ENCODE results near the gene PHC3.
A peak's percentile ranks its signal among the peaks of the same experiment; 100 is the strongest.

PHC3 gene

GRCh38 chr3:170189398-170190256 is 8.1 kb upstream of the PHC3 start:
- DNase-seq, result no peak

GRCh38 chr3:170180079-170180907 is 1.2 kb downstream of the PHC3 start:
- DNase-seq, result peak; percentile 39

GRCh38 chr3:170179432-170179831 is 2.1 kb downstream of the PHC3 start:
- no peak for DNase-seq

GRCh38 chr3:170178651-170179050 is 2.9 kb downstream of the PHC3 start:
- DNase-seq, result peak; percentile 73

GRCh38 chr3:170171563-170171962 is 10.0 kb downstream of the PHC3 start:
- no peak for DNase-seq

GRCh38 chr3:170164717-170165116 is 16.8 kb downstream of the PHC3 start:
- no peak for DNase-seq

GRCh38 chr3:170163956-170164645 is 17.4 kb downstream of the PHC3 start:
- no peak for DNase-seq

- DNase-seq, result no peak
These were observed 18.9 kb downstream of the PHC3 start for GRCh38 chr3:170162630-170163029.

GRCh38 chr3:170162052-170162451 is 19.5 kb downstream of the PHC3 start:
- no peak for DNase-seq

GRCh38 chr3:170159933-170160332 is 21.6 kb downstream of the PHC3 start:
- no peak for DNase-seq

- no peak for DNase-seq
These were observed 22.1 kb downstream of the PHC3 start for GRCh38 chr3:170159459-170159858.

GRCh38 chr3:170155604-170156003 is 25.9 kb downstream of the PHC3 start:
- DNase-seq, result no peak

- peak; percentile 23 for DNase-seq
These were observed 26.9 kb downstream of the PHC3 start for GRCh38 chr3:170154569-170155143.

- DNase-seq, result no peak
These were observed 27.4 kb downstream of the PHC3 start for GRCh38 chr3:170154084-170154483.

GRCh38 chr3:170151536-170151935 is 30.0 kb downstream of the PHC3 start:
- DNase-seq, result no peak

- DNase-seq, result no peak
These were observed 32.5 kb downstream of the PHC3 start for GRCh38 chr3:170149016-170149415.

GRCh38 chr3:170145278-170145677 is 36.3 kb downstream of the PHC3 start:
- no peak for DNase-seq

- DNase-seq, result no peak
These were observed 37.1 kb downstream of the PHC3 start for GRCh38 chr3:170144437-170144843.

GRCh38 chr3:170142373-170142772 is 39.2 kb downstream of the PHC3 start:
- no peak for DNase-seq

- no peak for DNase-seq
These were observed 43.5 kb downstream of the PHC3 start for GRCh38 chr3:170137986-170138385.

GRCh38 chr3:170132335-170132734 is 49.2 kb downstream of the PHC3 start:
- no peak for DNase-seq

GRCh38 chr3:170130532-170130931 is 51.0 kb downstream of the PHC3 start:
- DNase-seq, result no peak

- no peak for DNase-seq
These were observed 52.5 kb downstream of the PHC3 start for GRCh38 chr3:170128977-170129431.
